Cerebellar cortex (tissue), 1 donor: Measurements from ENCODE around the gene KLF9.
"Not testable (repeated sequence)": the region's sequence is repeated elsewhere in the genome, so short reads cannot be mapped to it uniquely, and the experiment has no call there.

Experiments
- DNase-seq: peaks from one replicate; pipeline ENCODE4 v3.0.0-alpha.2; 2015; ENCODE audit warnings: low spot score

Gene KLF9

DNA sequence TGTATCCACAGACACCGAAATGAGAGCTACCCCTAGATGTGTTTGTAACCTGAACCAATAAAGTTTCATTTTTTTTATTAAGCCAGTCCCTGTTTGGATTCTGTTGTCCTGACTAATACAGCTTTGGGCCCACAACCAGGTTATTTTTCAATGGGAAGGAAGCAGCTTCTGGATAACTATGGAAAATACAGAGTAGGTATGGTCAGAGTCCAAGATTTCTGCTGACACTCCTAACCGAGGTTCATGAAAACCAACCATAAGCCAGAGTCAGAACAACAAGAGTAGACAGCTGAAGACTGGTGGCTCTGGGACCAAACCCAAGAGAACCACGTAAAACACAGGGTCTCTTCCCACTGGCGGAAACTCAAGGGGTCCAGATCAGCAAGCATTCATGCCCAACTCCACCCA lies 10.8 kb downstream of the KLF9 start:
- peak; percentile 35 for DNase-seq

- DNase-seq: no peak
These were observed 11.3 kb downstream of the KLF9 start for GRCh38 chr9:70403166-70403565.

DNA sequence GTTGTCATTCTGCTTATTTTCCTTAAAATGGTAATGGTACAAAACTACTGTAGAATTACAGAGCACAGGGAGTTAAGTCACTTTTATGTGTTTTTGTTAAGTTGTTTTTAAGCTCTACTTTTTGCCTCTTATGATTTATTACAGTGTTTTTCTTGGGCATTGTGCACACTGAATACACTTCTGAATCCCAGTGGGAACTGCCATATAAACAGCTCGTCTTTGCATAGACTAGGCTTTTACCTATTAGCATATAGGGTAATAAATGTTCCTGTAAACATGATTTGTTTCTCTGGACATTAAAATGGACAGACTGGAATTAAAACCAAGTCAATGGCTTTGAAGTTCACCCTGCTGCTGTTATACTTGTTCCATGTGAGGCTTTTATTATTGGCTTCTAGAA lies 12.2 kb downstream of the KLF9 start:
- DNase-seq: no peak

GRCh38 chr9:70401241-70401640 lies 13.2 kb downstream of the KLF9 start:
- not testable (repeated sequence) for DNase-seq

DNA sequence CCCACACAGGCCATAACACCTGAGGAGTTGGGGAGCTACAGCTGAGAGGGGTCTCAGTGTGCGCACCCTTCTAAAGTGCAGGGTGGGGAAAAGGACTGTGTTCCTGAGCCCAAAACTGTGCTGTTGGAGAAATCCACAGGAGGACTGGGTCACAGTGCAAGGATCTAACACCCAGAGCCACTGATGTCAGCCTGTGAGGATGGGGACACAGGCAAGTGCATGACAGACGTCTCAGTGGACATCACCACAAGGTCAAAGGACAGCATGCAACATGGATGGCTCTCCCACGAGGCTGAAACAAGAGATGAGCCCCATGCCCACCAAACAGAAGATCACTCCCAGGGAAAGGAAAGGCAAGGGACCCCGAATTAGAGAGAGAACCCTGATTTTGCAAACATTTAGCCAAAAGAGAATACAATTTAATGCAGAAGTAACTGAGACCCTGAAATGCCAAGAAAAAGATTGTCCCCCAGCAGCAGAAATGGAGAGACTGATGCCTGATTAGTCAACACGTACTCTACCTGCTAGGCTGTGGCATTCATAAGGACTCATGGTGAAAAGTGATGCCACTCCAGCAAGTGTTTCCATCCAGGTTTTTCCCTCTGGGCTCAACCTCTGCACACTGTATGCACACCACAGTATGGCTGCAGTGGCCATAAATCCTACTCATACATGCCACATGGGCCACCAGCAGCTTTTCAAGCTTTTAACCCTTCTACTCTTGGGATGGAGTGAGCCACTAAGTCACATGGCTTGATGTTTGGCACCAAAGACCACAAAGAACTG lies 14.2 kb downstream of the KLF9 start:
- DNase-seq: no peak

DNA sequence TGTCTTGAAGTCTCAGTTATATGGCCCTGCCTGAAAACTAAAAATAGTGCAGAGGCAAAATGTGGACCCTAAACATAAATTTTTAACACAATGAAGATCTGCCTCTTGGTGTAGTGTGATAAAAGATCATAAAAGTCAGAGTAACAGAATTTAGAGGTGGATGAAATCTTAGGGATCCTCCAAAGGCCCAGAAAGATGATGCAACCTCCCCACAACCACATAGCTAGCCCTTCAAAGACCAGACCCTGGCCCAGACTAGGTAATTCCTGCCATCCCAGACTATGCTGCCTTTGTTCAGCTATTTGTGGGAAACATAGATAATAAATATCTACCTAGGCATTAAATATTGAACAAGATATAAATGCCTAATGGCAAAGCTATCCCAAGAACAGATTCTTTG lies 15.3 kb downstream of the KLF9 start:
- DNase-seq: no peak

DNA sequence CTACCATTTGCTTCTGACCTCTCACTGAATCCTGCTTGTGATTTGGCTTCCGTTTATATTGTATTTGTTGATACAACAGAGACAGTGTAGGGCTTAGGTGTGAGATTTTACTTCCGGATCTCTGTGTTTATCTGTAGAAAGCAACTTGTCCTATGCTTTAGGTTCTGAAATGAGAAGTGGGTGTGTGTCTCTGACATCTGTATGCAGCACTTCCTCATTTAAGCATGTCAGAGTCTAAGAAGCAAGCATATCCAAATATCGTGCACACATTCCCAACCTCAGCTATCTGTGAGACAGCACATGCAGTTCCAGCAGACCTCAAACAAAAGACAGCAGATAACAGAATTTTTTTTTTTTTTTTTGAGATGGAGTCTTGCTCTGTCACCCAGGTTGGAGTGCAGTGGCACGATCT lies 16.3 kb downstream of the KLF9 start:
- DNase-seq: peak; percentile 39

GRCh38 chr9:70395652-70396051 lies 18.8 kb downstream of the KLF9 start:
- no peak for DNase-seq

- DNase-seq: no peak
These were observed 21.6 kb downstream of the KLF9 start for GRCh38 chr9:70392850-70393249.

GRCh38 chr9:70392189-70392588 lies 22.3 kb downstream of the KLF9 start:
- peak; percentile 65 for DNase-seq

DNA sequence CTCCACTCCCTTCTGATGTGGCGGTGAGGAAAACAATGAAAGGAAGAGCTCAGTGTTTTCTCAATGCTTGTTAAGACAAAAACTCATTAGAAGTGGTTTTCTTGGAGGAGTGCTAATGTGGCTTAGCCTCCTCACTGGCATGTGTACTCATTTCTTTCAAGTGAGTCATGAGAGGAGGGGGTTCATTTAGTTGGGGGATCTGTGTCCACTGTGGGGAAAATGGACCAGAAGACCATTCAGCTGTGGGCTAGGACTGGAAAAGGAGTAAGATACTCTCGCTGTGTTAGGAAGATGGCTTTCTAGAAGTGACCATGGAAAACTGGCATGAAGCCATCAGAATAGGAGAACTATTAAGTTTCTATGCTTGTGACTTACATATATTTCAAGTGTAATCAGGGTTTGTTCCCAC lies 23.5 kb downstream of the KLF9 start:
- peak; percentile 39 for DNase-seq

GRCh38 chr9:70389621-70390266 lies 24.7 kb downstream of the KLF9 start:
- DNase-seq: peak; percentile 55

GRCh38 chr9:70389188-70389587 lies 25.3 kb downstream of the KLF9 start:
- DNase-seq: no peak

- DNase-seq: no peak
These were observed 26.8 kb downstream of the KLF9 start for GRCh38 chr9:70387663-70388062.

- DNase-seq: no peak
These were observed 29.0 kb downstream of the KLF9 start for GRCh38 chr9:70385426-70385825.

DNA sequence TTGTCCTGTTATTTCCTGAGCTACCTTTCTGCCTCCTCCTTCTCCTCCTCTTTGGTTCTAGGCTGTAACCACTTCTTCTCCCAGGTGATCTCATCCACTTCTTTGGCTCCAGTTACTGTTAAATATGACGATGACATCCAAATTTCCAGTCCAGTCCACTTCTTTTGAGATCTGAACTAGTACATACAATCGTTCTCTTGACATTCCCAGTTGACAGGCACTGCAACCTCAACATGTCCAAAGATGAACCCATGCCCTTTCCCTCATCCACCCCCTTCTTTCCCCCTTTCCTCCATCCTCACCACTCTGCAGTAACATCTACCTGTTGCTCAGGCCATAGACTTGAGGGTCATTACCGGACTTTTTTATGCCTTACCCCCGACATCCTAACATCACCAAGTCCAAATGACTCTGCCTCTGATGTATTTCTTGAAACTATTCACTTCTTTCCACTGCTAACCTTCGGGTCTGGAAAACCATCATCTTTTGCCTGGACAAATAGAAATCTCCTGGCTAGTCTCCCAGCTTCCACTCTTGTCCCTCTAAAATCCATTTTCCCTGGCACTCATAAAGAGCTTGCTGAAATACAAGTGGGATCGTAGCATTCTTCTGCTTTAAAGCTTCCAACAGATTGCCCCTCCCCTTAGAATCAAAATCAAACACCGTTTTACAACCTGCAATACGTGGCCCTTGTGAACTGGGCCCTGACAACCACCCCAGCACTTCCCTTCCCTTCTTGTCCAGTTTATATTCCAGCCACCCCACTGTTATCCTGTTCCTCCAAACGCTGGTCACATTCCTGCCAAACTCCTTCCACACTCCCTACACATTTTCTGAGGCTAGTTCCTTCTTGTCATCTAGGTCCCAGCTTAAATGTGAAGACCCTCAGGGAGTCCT lies 31.5 kb downstream of the KLF9 start:
- DNase-seq: peak; percentile 41

GRCh38 chr9:70382046-70382708 lies 32.3 kb downstream of the KLF9 start:
- DNase-seq: peak; percentile 45

DNA sequence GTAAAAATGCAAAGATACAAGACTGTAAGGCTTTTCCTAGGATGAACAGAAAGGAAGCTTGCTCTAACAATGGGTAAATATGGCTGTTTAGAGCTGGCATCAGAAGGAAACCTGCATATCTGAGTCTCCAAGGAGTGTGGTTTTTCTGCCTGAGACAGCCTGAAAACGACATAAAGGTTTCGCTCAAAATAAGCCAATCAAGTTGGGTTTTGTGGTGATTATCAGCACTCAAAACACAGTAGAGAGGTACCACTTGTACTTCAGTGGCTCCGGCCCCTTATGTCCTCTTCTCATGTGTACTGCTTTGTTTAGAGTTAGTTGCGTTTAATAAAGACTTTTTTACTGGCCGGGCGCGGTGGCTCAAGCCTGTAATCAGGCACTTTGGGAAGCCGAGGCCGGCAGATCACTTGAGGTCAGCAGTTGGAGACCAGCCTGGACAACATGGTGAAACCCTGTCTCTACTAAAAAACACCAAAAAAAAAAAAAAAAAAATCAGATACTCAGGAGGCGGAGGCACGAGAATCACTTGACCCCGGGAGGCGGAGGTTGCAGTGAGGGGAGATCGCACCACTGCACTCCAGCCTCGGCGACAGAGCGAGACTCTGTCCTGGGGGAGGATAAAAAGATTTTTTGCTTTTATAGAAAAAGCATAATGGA lies 39.4 kb downstream of the KLF9 start:
- DNase-seq: no peak

DNA sequence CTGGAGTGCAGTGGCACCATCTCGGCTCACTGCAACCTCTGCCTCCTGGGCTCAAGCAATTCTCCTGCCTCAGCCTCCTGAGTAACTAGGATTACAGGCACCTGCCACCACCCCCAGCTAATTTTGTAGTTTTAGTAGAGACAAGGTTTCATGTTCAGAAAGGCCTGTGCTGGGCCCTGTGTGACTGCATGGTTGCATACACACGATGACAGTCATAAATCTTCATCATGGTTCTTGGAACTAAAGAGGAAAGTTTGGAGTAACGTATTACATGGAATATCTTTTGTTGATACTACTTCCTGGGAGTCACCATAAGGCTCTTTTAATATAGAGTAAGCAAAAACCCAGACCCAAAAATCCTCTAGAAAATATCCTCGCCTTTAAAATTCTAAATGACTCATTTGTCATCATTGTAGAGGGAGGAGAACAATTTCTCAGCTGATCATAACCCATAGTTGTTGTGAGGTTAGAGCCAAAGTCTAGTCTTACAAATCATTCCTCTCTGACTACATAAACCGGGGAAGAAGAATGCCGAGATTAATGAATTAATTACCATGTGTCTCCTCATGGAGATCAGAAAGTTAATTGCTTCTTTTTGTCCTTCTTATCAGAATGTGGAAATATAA lies 47.0 kb downstream of the KLF9 start:
- no peak for DNase-seq

DNA sequence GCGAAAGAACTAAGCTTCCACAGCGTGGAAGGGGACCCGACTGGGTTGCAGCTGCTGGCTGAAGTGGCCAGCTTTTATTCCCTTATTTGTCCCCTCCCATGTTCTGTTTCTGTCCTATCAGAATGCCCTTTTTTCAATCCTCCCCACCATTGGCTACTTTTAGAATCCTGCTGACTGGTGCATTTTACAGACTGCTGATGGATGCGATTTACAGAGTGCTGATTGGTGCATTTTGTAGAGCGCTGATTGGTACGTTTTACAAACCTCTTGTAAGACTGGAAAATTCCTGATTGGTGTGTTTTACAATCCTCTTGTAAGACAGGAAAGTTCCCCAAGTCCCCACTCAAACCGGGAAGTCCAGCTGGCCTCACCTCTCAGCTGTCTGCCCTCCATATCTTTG lies 50.7 kb downstream of the KLF9 start:
- DNase-seq: no peak

DNA sequence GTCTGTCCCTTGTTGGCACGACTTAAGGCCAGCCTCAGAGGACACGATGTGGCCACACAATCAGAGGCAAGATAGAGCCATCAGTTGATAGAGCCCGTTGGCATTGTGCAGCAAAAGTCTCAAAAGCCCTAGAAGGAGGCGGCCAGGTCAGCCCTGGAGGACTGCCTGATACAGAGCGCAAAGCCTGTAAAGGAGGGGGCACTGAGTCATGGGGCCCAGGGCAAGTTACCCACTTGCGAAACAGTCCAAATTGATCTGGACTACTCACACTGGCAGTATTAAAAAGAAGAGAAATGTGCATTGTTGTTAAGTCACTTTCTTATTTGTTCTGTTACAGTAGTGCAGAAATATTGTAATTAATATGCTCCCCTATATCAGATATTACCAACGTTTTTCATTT lies 51.5 kb downstream of the KLF9 start:
- DNase-seq: no peak
